Measurements from ENCODE around the gene RASSF7. TPM values are rescaled to one million over a fixed set of nuclear protein-coding genes. Genes with fewer than 3 reads are reported as not detected.

Gene RASSF7
- total RNA-seq, 1 experiment from 2014 or later, result 32.5 TPM

- Mint-ChIP-seq H3K27ac (no peak overlapping the region), H3K36me3 (peaks cover 26% of the 10 kb centered on the region), H3K4me3 (no peak overlapping the region), H3K27me3 (ENCODE audit: low read depth) (peaks cover 10% of the 10 kb centered on the region), H3K9me3 (peaks cover 31% of the 10 kb centered on the region), H3K4me1 (no peaks in the 10 kb centered on the region; the same call in 1 of the 2 replicates)
- DNase-seq (ENCODE audit: low spot score) (peak; percentile 45), ATAC-seq (no peak)
- ChIA-PET POLR2A (no interaction called here), CTCF (interaction anchor here (0.6 to 1.3 kb wide), 2 partner anchors 8 to 74 kb away, joined by 3 read pairs; no protein-coding TSS in a partner anchor)
- no peak for TF ChIP-seq TP53 (CRISPR knock-in tag; IDR thresholded peaks at IDR 0.05)
- TF ChIP-seq NFATC4 (CRISPR knock-in tag; IDR thresholded peaks at IDR 0.05), result no peak
- no peak for TF ChIP-seq NR3C1 (CRISPR knock-in tag; conservative IDR thresholded peaks at IDR 0.05; ENCODE audit: low read depth)
- peak; percentile 53 for TF ChIP-seq CTCF (IDR thresholded peaks at IDR 0.05)
- TF ChIP-seq, protein P1, sequence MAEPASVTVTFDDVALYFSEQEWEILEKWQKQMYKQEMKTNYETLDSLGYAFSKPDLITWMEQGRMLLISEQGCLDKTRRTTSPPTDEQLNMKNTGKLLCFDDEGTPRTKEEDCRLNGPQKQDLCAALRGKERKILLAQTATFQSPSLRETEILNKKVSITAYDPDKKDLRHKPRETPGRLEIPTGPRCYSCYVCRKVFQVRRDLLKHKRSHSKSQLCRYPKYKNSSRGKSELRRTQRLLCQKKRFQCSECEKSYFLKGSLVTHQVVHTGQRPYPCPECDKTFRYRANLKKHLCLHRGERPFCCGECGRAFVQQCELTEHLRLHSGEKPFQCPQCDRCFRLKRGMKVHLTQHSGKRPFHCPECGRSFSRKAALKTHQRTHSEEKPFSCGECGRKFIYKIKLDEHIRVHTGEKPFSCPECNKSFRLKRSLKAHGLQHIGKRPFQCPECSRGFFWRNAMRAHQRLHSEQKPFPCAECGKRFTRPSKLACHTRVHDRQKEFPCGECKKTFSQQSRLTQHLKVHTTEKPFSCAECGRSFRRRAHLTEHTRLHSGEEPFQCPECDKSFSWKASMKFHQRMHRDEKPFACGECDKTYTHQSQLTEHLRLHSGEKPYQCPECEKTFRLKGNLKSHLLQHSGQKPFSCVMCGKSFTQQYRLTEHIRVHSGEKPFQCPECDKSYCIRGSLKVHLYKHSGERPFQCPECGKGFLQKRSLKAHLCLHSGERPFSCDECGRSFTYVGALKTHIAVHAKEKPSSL (CRISPR knock-in tag; conservative IDR thresholded peaks at IDR 0.05), result no peak
- no peak for TF ChIP-seq FOXP4 (CRISPR knock-in tag; IDR thresholded peaks at IDR 0.05)
These were observed 40.2 kb upstream of the RASSF7 start for GRCh38 chr11:520428-521176.

GRCh38 chr11:521177-521688 lies 39.5 kb upstream of the RASSF7 start:
- CTCF ChIA-PET, result interaction anchor here (1.3 kb wide), 1 partner anchor 8 kb away, joined by 3 read pairs; no protein-coding TSS in a partner anchor
- H3K9me3 Mint-ChIP-seq, result peaks cover 25% of the 10 kb centered on the region
- TF ChIP-seq ZNF671 (CRISPR knock-in tag; IDR thresholded peaks at IDR 0.05) (no peak), GABPB1 (CRISPR knock-in tag; IDR thresholded peaks at IDR 0.05) (no peak), EMX1 (CRISPR knock-in tag; IDR thresholded peaks at IDR 0.05) (no peak), ZNF138 (CRISPR knock-in tag; conservative IDR thresholded peaks at IDR 0.05) (no peak), CREB1 (CRISPR knock-in tag; IDR thresholded peaks at IDR 0.05) (no peak), ARID4B (CRISPR knock-in tag; IDR thresholded peaks at IDR 0.05; ENCODE audit: borderline replicate concordance) (no peak), NFATC4 (CRISPR knock-in tag; IDR thresholded peaks at IDR 0.05) (no peak), RELA (CRISPR knock-in tag; IDR thresholded peaks at IDR 0.05; ENCODE audit: borderline replicate concordance) (no peak)
- TF ChIP-seq, protein P2, sequence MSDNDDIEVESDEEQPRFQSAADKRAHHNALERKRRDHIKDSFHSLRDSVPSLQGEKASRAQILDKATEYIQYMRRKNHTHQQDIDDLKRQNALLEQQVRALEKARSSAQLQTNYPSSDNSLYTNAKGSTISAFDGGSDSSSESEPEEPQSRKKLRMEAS (CRISPR knock-in tag; IDR thresholded peaks at IDR 0.05), result no peak
- peaks cover 23% of the 10 kb centered on the region for H3K36me3 Mint-ChIP-seq
- peaks cover 12% of the 10 kb centered on the region for H3K27me3 Mint-ChIP-seq (ENCODE audit: low read depth)
- no peak for ATAC-seq
- no peaks in the 10 kb centered on the region; the same call in 1 of the 2 replicates for H3K4me1 Mint-ChIP-seq
- H3K4me3 Mint-ChIP-seq, result no peak overlapping the region
- POLR2A ChIA-PET, result no interaction called here
- no peak for DNase-seq (ENCODE audit: low spot score)
- H3K27ac Mint-ChIP-seq, result no peak overlapping the region
